ENCODE data around the gene ST7L. TPM values are rescaled to one million over a fixed set of nuclear protein-coding genes. Genes with fewer than 3 reads are reported as not detected.
"Not testable (repeated sequence)": the region's sequence is repeated elsewhere in the genome, so short reads cannot be mapped to it uniquely, and the experiment has no call there.

ST7L gene
- total and polyA plus RNA-seq, 2 donors from 2014 or later: 12.9 to 20.6 TPM

- intact Hi-C loops (cut with DNase I): no loop called here
These were observed 9.6 kb upstream of the ST7L start for GRCh38 chr1:112628516-112628915.

GRCh38 chr1:112626887-112627286, 7.9 kb upstream of the ST7L start:
- Histone ChIP-seq H3K36me3 (ENCODE audit: control insufficient read depth in 2 of 3, insufficient read depth in 3 of 3, low read length in 3 of 3) (no peaks in the 10 kb centered on the region), H3K9me3 (ENCODE audit: control insufficient read depth in 2 of 3, insufficient read depth in 1 of 3, low read length in 3 of 3) (no peaks in the 10 kb centered on the region), H3K4me3 (ENCODE audit: low read length in 3 of 3) (no peak overlapping the region), H3K9ac (ENCODE audit: low read length in 3 of 3) (no peak overlapping the region), H3K27me3 (ENCODE audit: control insufficient read depth, insufficient read depth, low read length) (no peaks in the 10 kb centered on the region), H3K4me1 (ENCODE audit: control insufficient read depth in 2 of 3, insufficient read depth in 2 of 3, low read depth in 1 of 3, low read length in 3 of 3) (peaks cover 0 to 8% (median 0%) of the 10 kb centered on the region in 3 donors), H3K27ac (ENCODE audit: low read depth in 2 of 2, low read length in 2 of 2) (no peak overlapping the region)
- intact Hi-C loops (cut with DNase I): no loop called here
- no peak for TF ChIP-seq CTCF (IDR thresholded peaks at IDR 0.05; ENCODE audit: borderline replicate concordance, extremely low read depth, insufficient read depth)
- no peak for DNase-seq
- no peak for FAIRE-seq

More at GRCh38 chr1:112628516-112628915, 9.6 kb upstream of the ST7L start:
- H3K27me3 ChIP-seq (ENCODE audit: control insufficient read depth, insufficient read depth, low read length): no peaks in the 10 kb centered on the region
- no peaks in the 10 kb centered on the region for H3K36me3 ChIP-seq (ENCODE audit: control insufficient read depth in 2 of 3, insufficient read depth in 3 of 3, low read length in 3 of 3)
- H3K9me3 ChIP-seq (ENCODE audit: control insufficient read depth in 2 of 3, insufficient read depth in 1 of 3, low read length in 3 of 3): no peaks in the 10 kb centered on the region
- peaks cover 0 to 8% (median 0%) of the 10 kb centered on the region in 3 donors for H3K4me1 ChIP-seq (ENCODE audit: control insufficient read depth in 2 of 3, insufficient read depth in 2 of 3, low read depth in 1 of 3, low read length in 3 of 3)
- H3K4me3 ChIP-seq (ENCODE audit: low read length in 3 of 3): no peak overlapping the region
- H3K27ac ChIP-seq (ENCODE audit: low read depth in 2 of 2, low read length in 2 of 2): no peak overlapping the region
- no peak for TF ChIP-seq CTCF (IDR thresholded peaks at IDR 0.05; ENCODE audit: borderline replicate concordance, extremely low read depth, insufficient read depth)
- FAIRE-seq (no peak), DNase-seq (no peak)
- H3K9ac ChIP-seq (ENCODE audit: low read length in 3 of 3): no peak overlapping the region

- no peak for DNase-seq
- Histone ChIP-seq H3K36me3 (ENCODE audit: control insufficient read depth in 2 of 3, insufficient read depth in 3 of 3, low read length in 3 of 3) (no peaks in the 10 kb centered on the region), H3K27me3 (ENCODE audit: control insufficient read depth, insufficient read depth, low read length) (no peaks in the 10 kb centered on the region), H3K9me3 (ENCODE audit: control insufficient read depth in 2 of 3, insufficient read depth in 1 of 3, low read length in 3 of 3) (no peaks in the 10 kb centered on the region), H3K4me3 (ENCODE audit: low read length in 3 of 3) (no peak overlapping the region), H3K4me1 (ENCODE audit: control insufficient read depth in 2 of 3, insufficient read depth in 2 of 3, low read depth in 1 of 3, low read length in 3 of 3) (peaks cover 0 to 8% (median 0%) of the 10 kb centered on the region in 3 donors), H3K9ac (ENCODE audit: low read length in 3 of 3) (no peak overlapping the region), H3K27ac (ENCODE audit: low read depth in 2 of 2, low read length in 2 of 2) (no peak overlapping the region)
- intact Hi-C loops (cut with DNase I): no loop called here
- FAIRE-seq: no peak
- no peak for TF ChIP-seq CTCF (IDR thresholded peaks at IDR 0.05; ENCODE audit: borderline replicate concordance, extremely low read depth, insufficient read depth)
These were observed 7.3 kb upstream of the ST7L start for GRCh38 chr1:112626193-112626592.

- intact Hi-C loops (cut with DNase I): no loop called here
- DNase-seq (no peak), FAIRE-seq (no peak)
- H3K9me3 ChIP-seq (ENCODE audit: control insufficient read depth in 2 of 3, insufficient read depth in 1 of 3, low read length in 3 of 3): no peaks in the 10 kb centered on the region
- no peaks in the 10 kb centered on the region for H3K27me3 ChIP-seq (ENCODE audit: control insufficient read depth, insufficient read depth, low read length)
- TF ChIP-seq CTCF (IDR thresholded peaks at IDR 0.05; ENCODE audit: borderline replicate concordance, extremely low read depth, insufficient read depth): no peak
- H3K4me3 ChIP-seq (ENCODE audit: low read length in 3 of 3): no peak overlapping the region
- H3K4me1 ChIP-seq (ENCODE audit: control insufficient read depth in 2 of 3, insufficient read depth in 2 of 3, low read depth in 1 of 3, low read length in 3 of 3): peaks cover under 1 to 13% (median 3%) of the 10 kb centered on the region in 3 donors
- H3K9ac ChIP-seq (ENCODE audit: low read length in 3 of 3): no peak overlapping the region
- H3K27ac ChIP-seq (ENCODE audit: low read depth in 2 of 2, low read length in 2 of 2): no peak overlapping the region
- no peaks in the 10 kb centered on the region for H3K36me3 ChIP-seq (ENCODE audit: control insufficient read depth in 2 of 3, insufficient read depth in 3 of 3, low read length in 3 of 3)
These were observed 6.8 kb upstream of the ST7L start for GRCh38 chr1:112625696-112626095.

- H3K4me3 ChIP-seq (ENCODE audit: low read length in 3 of 3); intact Hi-C loops (cut with DNase I); DNase-seq; H3K9ac ChIP-seq (ENCODE audit: low read length in 3 of 3); H3K36me3 ChIP-seq (ENCODE audit: control insufficient read depth in 2 of 3, insufficient read depth in 3 of 3, low read length in 3 of 3); H3K9me3 ChIP-seq (ENCODE audit: control insufficient read depth in 2 of 3, insufficient read depth in 1 of 3, low read length in 3 of 3); H3K27me3 ChIP-seq (ENCODE audit: control insufficient read depth, insufficient read depth, low read length); H3K27ac ChIP-seq (ENCODE audit: low read depth in 2 of 2, low read length in 2 of 2); FAIRE-seq: not testable (repeated sequence)
- peaks cover 2 to 16% (median 5%) of the 10 kb centered on the region in 3 donors for H3K4me1 ChIP-seq (ENCODE audit: control insufficient read depth in 2 of 3, insufficient read depth in 2 of 3, low read depth in 1 of 3, low read length in 3 of 3)
These were observed 5.6 kb upstream of the ST7L start for GRCh38 chr1:112624493-112624892.

Measured in kidney (tissue), 14 donors.